ENCODE results near the gene TRIM56.
"Not testable (repeated sequence)": the region's sequence is repeated elsewhere in the genome, so short reads cannot be mapped to it uniquely, and the experiment has no call there.

TRIM56 gene

GRCh38 chr7:101085162-101085964, at the start of gene TRIM56:
TSS of gene TRIM56 (plus strand) at chr7:101085481. CDS start at chr7:101087313, 1,832 bp downstream.
- DNase-seq = no peak

GRCh38 chr7:101035941-101036340, 49.3 kb upstream of the TRIM56 start:
- DNase-seq = no peak

- not testable (repeated sequence) for DNase-seq
Measured at GRCh38 chr7:101041283-101041682, 44.0 kb upstream of the TRIM56 start.

- no peak for DNase-seq
Measured at GRCh38 chr7:101058355-101058754, 26.9 kb upstream of the TRIM56 start.

- DNase-seq = no peak
Measured at GRCh38 chr7:101059620-101059942, 25.7 kb upstream of the TRIM56 start.

- no peak for DNase-seq
Measured at GRCh38 chr7:101060992-101061391, 24.3 kb upstream of the TRIM56 start.

- DNase-seq = not testable (repeated sequence)
Measured at GRCh38 chr7:101064176-101064550, 21.1 kb upstream of the TRIM56 start.

GRCh38 chr7:101065162-101065561, 20.1 kb upstream of the TRIM56 start:
- DNase-seq = not testable (repeated sequence)

GRCh38 chr7:101066141-101066832, 19.0 kb upstream of the TRIM56 start:
- no peak for DNase-seq

- DNase-seq = no peak
Measured at GRCh38 chr7:101066833-101067177, 18.5 kb upstream of the TRIM56 start.

- DNase-seq = no peak
Measured at GRCh38 chr7:101068401-101068800, 16.9 kb upstream of the TRIM56 start.

GRCh38 chr7:101071362-101072104, 13.7 kb upstream of the TRIM56 start:
- DNase-seq = not testable (repeated sequence)

GRCh38 chr7:101075646-101076045, 9.6 kb upstream of the TRIM56 start:
- no peak for DNase-seq

GRCh38 chr7:101076183-101076582, 9.1 kb upstream of the TRIM56 start:
- not testable (repeated sequence) for DNase-seq

GRCh38 chr7:101077303-101078086, 7.8 kb upstream of the TRIM56 start:
- DNase-seq = peak; percentile 2

- DNase-seq = no peak
Measured at GRCh38 chr7:101081432-101081831, 3.8 kb upstream of the TRIM56 start.

- DNase-seq = no peak
Measured at GRCh38 chr7:101084865-101085161, 468 bp upstream of the TRIM56 start.

- DNase-seq = no peak
Measured at GRCh38 chr7:101087334-101088068, 2.2 kb downstream of the TRIM56 start.

GRCh38 chr7:101088069-101088425, 2.8 kb downstream of the TRIM56 start:
- DNase-seq = no peak

GRCh38 chr7:101088858-101089529, 3.7 kb downstream of the TRIM56 start:
- no peak for DNase-seq

GRCh38 chr7:101089876-101090275, 4.6 kb downstream of the TRIM56 start:
- no peak for DNase-seq
